ENCODE results near the gene HMCN2.

Gene HMCN2

GRCh38 chr9:130426467-130426773 lies 160.9 kb downstream of the HMCN2 start:
- Histone ChIP-seq H3K9me3 (ENCODE audit: control insufficient read depth, low read length) (peaks cover 3% of the 10 kb centered on the region), H2BK12ac (ENCODE audit: low read length in 2 of 2) (peak overlapping the region in 1 of 2 experiments; percentile 13), H3K4me2 (ENCODE audit: low read length, poor library complexity, severe bottlenecking) (no peak overlapping the region), H2BK120ac (ENCODE audit: low read depth, low read length) (no peak overlapping the region), H4K8ac (ENCODE audit: low read length) (no peak overlapping the region), H2AFZ (ENCODE audit: low read depth, low read length) (no peak overlapping the region), H2AK5ac (ENCODE audit: low read length, severe bottlenecking) (peak overlapping the region; percentile 40), H2BK5ac (ENCODE audit: low read depth, low read length, poor library complexity, severe bottlenecking) (no peak overlapping the region), H4K91ac (ENCODE audit: low read length) (no peak overlapping the region), H3K23ac (ENCODE audit: low read length in 2 of 2) (no peak overlapping the region), H3K18ac (ENCODE audit: low read depth in 1 of 2, low read length in 2 of 2) (peak overlapping the region in 1 of 2 experiments; percentile 21), H3K36me3 (ENCODE audit: control insufficient read depth in 1 of 2, insufficient read depth in 2 of 2, low read depth in 1 of 2, low read length in 2 of 2) (no peaks in the 10 kb centered on the region), H3K4ac (ENCODE audit: low read depth in 1 of 2, low read length in 2 of 2) (peak overlapping the region in 1 of 2 experiments; percentile 20), H3K4me3 (ENCODE audit: insufficient read depth in 1 of 2, low read depth in 1 of 2, low read length in 2 of 2) (no peak overlapping the region), H3K27me3 (ENCODE audit: control insufficient read depth in 1 of 2, insufficient read depth in 1 of 2, low read length in 2 of 2) (peaks cover 0 to 37% of the 10 kb centered on the region in 2 experiments), H2BK15ac (ENCODE audit: low read depth, poor library complexity, severe bottlenecking) (no peak overlapping the region), H3K9ac (ENCODE audit: low read length) (no peak overlapping the region), H3K79me1 (replicated peaks; ENCODE audit: low read length, poor library complexity, severe bottlenecking) (no peaks in the 10 kb centered on the region), H3K27ac (ENCODE audit: low read length, poor library complexity, severe bottlenecking) (no peak overlapping the region), H3K14ac (ENCODE audit: low read length in 2 of 2) (no peak overlapping the region), H3K4me1 (ENCODE audit: control insufficient read depth, insufficient read depth, low read depth, low read length) (peaks cover 41% of the 10 kb centered on the region)
- WGBS: 76% methylated on average over 6 of the region's 8 CpGs
- no peak for DNase-seq

- no peak overlapping the region for H2AK5ac ChIP-seq (ENCODE audit: low read length, severe bottlenecking)
- peaks cover 38% of the 10 kb centered on the region for H3K4me1 ChIP-seq (ENCODE audit: control insufficient read depth, insufficient read depth, low read depth, low read length)
- H3K14ac ChIP-seq (ENCODE audit: low read length in 2 of 2): no peak overlapping the region
- H3K4me3 ChIP-seq (ENCODE audit: insufficient read depth in 1 of 2, low read depth in 1 of 2, low read length in 2 of 2): no peak overlapping the region
- H4K91ac ChIP-seq (ENCODE audit: low read length): peak overlapping the region; percentile 79
- H2BK12ac ChIP-seq (ENCODE audit: low read length in 2 of 2): no peak overlapping the region
- H3K27me3 ChIP-seq (ENCODE audit: control insufficient read depth in 1 of 2, insufficient read depth in 1 of 2, low read length in 2 of 2): peaks cover 0 to 36% of the 10 kb centered on the region in 2 experiments
- H2AFZ ChIP-seq (ENCODE audit: low read depth, low read length): no peak overlapping the region
- no peak overlapping the region for H3K23ac ChIP-seq (ENCODE audit: low read length in 2 of 2)
- peak overlapping the region; percentile 79 for H4K8ac ChIP-seq (ENCODE audit: low read length)
- no peak overlapping the region for H3K9ac ChIP-seq (ENCODE audit: low read length)
- H3K4ac ChIP-seq (ENCODE audit: low read depth in 1 of 2, low read length in 2 of 2): no peak overlapping the region
- peak; percentile 81 for DNase-seq
- WGBS: 5% methylated on average over 10 of the region's 10 CpGs
- peaks cover 3% of the 10 kb centered on the region for H3K9me3 ChIP-seq (ENCODE audit: control insufficient read depth, low read length)
- no peaks in the 10 kb centered on the region for H3K79me1 ChIP-seq (replicated peaks; ENCODE audit: low read length, poor library complexity, severe bottlenecking)
- H2BK5ac ChIP-seq (ENCODE audit: low read depth, low read length, poor library complexity, severe bottlenecking): no peak overlapping the region
- no peak overlapping the region for H3K4me2 ChIP-seq (ENCODE audit: low read length, poor library complexity, severe bottlenecking)
- H3K36me3 ChIP-seq (ENCODE audit: control insufficient read depth in 1 of 2, insufficient read depth in 2 of 2, low read depth in 1 of 2, low read length in 2 of 2): no peaks in the 10 kb centered on the region
- no peak overlapping the region for H2BK120ac ChIP-seq (ENCODE audit: low read depth, low read length)
- H2BK15ac ChIP-seq (ENCODE audit: low read depth, poor library complexity, severe bottlenecking): no peak overlapping the region
- peak overlapping the region; percentile 2 for H3K27ac ChIP-seq (ENCODE audit: low read length, poor library complexity, severe bottlenecking)
- H3K18ac ChIP-seq (ENCODE audit: low read depth in 1 of 2, low read length in 2 of 2): peak overlapping the region; percentile 16 to 52
Measured at GRCh38 chr9:130426883-130427282, 161.3 kb downstream of the HMCN2 start.

- Histone ChIP-seq H3K4me1 (ENCODE audit: control insufficient read depth, insufficient read depth, low read depth, low read length) (peaks cover 34% of the 10 kb centered on the region), H2BK5ac (ENCODE audit: low read depth, low read length, poor library complexity, severe bottlenecking) (no peak overlapping the region), H2BK120ac (ENCODE audit: low read depth, low read length) (no peak overlapping the region), H3K18ac (ENCODE audit: low read depth in 1 of 2, low read length in 2 of 2) (peak overlapping the region; percentile 28 to 52), H3K23ac (ENCODE audit: low read length in 2 of 2) (no peak overlapping the region), H3K4me3 (ENCODE audit: insufficient read depth in 1 of 2, low read depth in 1 of 2, low read length in 2 of 2) (no peak overlapping the region), H4K8ac (ENCODE audit: low read length) (peak overlapping the region; percentile 79), H4K91ac (ENCODE audit: low read length) (peak overlapping the region; percentile 79), H2AK5ac (ENCODE audit: low read length, severe bottlenecking) (peak overlapping the region; percentile 11), H3K27ac (ENCODE audit: low read length, poor library complexity, severe bottlenecking) (peak overlapping the region; percentile 2), H3K79me1 (replicated peaks; ENCODE audit: low read length, poor library complexity, severe bottlenecking) (no peaks in the 10 kb centered on the region), H3K27me3 (ENCODE audit: control insufficient read depth in 1 of 2, insufficient read depth in 1 of 2, low read length in 2 of 2) (peaks cover 0 to 32% of the 10 kb centered on the region in 2 experiments), H3K14ac (ENCODE audit: low read length in 2 of 2) (peak overlapping the region in 1 of 2 experiments; percentile 14), H2BK12ac (ENCODE audit: low read length in 2 of 2) (no peak overlapping the region), H3K4me2 (ENCODE audit: low read length, poor library complexity, severe bottlenecking) (no peak overlapping the region), H3K4ac (ENCODE audit: low read depth in 1 of 2, low read length in 2 of 2) (peak overlapping the region in 1 of 2 experiments; percentile 24), H2AFZ (ENCODE audit: low read depth, low read length) (no peak overlapping the region), H3K9me3 (ENCODE audit: control insufficient read depth, low read length) (peaks cover 3% of the 10 kb centered on the region), H3K36me3 (ENCODE audit: control insufficient read depth in 1 of 2, insufficient read depth in 2 of 2, low read depth in 1 of 2, low read length in 2 of 2) (no peaks in the 10 kb centered on the region), H2BK15ac (ENCODE audit: low read depth, poor library complexity, severe bottlenecking) (peak overlapping the region; percentile 6), H3K9ac (ENCODE audit: low read length) (no peak overlapping the region)
- WGBS: 94% methylated on average over 12 of the region's 12 CpGs
- no peak for DNase-seq
Measured at GRCh38 chr9:130427326-130427725, 161.8 kb downstream of the HMCN2 start.

- Histone ChIP-seq H3K79me1 (replicated peaks; ENCODE audit: low read length, poor library complexity, severe bottlenecking) (no peaks in the 10 kb centered on the region), H2BK5ac (ENCODE audit: low read depth, low read length, poor library complexity, severe bottlenecking) (no peak overlapping the region), H3K23ac (ENCODE audit: low read length in 2 of 2) (no peak overlapping the region), H2AK5ac (ENCODE audit: low read length, severe bottlenecking) (no peak overlapping the region), H2AFZ (ENCODE audit: low read depth, low read length) (no peak overlapping the region), H3K4ac (ENCODE audit: low read depth in 1 of 2, low read length in 2 of 2) (no peak overlapping the region), H4K8ac (ENCODE audit: low read length) (no peak overlapping the region), H2BK120ac (ENCODE audit: low read depth, low read length) (no peak overlapping the region), H3K9me3 (ENCODE audit: control insufficient read depth, low read length) (peaks cover 3% of the 10 kb centered on the region), H3K27me3 (ENCODE audit: control insufficient read depth in 1 of 2, insufficient read depth in 1 of 2, low read length in 2 of 2) (peaks cover 0 to 31% of the 10 kb centered on the region in 2 experiments), H3K4me2 (ENCODE audit: low read length, poor library complexity, severe bottlenecking) (no peak overlapping the region), H3K4me1 (ENCODE audit: control insufficient read depth, insufficient read depth, low read depth, low read length) (peaks cover 35% of the 10 kb centered on the region), H2BK12ac (ENCODE audit: low read length in 2 of 2) (no peak overlapping the region), H3K27ac (ENCODE audit: low read length, poor library complexity, severe bottlenecking) (no peak overlapping the region), H3K14ac (ENCODE audit: low read length in 2 of 2) (no peak overlapping the region), H3K4me3 (ENCODE audit: insufficient read depth in 1 of 2, low read depth in 1 of 2, low read length in 2 of 2) (no peak overlapping the region), H2BK15ac (ENCODE audit: low read depth, poor library complexity, severe bottlenecking) (no peak overlapping the region), H3K18ac (ENCODE audit: low read depth in 1 of 2, low read length in 2 of 2) (no peak overlapping the region), H3K9ac (ENCODE audit: low read length) (no peak overlapping the region), H4K91ac (ENCODE audit: low read length) (peak overlapping the region; percentile 34), H3K36me3 (ENCODE audit: control insufficient read depth in 1 of 2, insufficient read depth in 2 of 2, low read depth in 1 of 2, low read length in 2 of 2) (no peaks in the 10 kb centered on the region)
- no peak for DNase-seq
- WGBS: 94% methylated on average over 20 of the region's 20 CpGs
Measured at GRCh38 chr9:130428086-130428665, 162.6 kb downstream of the HMCN2 start.

Measured in mesenchymal stem cell (in vitro differentiated cells and primary cell).